NCI-H1694 (cell line): ENCODE results near the gene FAM110D.

Experiments used
- DNase-seq: peaks from one replicate; lab custom pipeline; 2025; lab: John Stamatoyannopoulos, UW

FAM110D gene

GRCh38 chr1:26163684-26164035, 4.8 kb downstream of the FAM110D start:
- DNase-seq = no peak

- no peak for DNase-seq
Measured at GRCh38 chr1:26164036-26164860, 5.4 kb downstream of the FAM110D start.

DNA sequence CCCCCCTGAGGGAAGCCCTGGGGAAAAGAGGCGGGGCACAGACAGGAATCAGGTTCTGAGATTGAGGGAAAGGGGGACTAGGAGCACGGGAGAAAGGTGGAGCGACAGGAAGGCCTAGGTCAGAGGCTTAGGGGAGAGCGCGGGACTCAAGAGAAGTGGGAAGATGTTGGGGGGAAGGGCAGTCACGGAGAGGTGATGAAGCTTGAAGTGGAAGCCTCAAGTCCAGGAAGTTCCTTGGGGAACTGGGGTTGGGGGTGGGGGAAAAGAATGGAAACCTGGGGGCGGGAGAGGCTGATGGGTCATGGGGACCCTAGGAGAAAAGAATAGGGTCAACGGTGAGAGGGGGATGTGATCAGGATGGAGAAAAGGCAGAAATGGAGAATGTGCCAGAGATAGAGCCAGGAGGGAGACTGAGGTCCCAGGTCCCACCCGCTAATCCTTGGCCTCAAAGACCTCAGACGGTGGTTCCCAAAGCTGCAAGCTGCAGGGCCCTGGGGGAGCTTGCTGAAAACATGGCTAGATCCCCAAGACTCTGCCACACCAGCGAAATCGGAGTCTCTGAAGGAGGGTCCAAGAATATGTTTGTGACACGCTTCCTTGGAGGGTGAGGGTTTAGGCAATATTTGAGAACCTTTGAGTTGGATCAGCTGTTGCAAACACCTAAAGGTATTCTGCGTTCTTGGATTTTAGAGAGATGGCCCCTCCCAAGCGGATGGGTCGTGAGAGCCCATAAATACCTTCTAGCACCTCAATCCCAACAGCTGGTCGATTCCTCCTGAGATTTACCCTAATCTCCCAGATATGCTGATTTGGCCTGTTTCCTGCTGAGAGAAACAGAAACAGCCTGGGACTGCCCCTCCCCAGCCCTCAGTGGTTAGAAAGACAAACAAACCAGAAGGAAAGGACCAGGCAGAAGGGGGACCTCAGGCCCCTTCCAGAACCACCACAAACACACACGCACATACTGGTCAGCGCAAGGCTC, 6.3 kb downstream of the FAM110D start:
- no peak for DNase-seq

DNA sequence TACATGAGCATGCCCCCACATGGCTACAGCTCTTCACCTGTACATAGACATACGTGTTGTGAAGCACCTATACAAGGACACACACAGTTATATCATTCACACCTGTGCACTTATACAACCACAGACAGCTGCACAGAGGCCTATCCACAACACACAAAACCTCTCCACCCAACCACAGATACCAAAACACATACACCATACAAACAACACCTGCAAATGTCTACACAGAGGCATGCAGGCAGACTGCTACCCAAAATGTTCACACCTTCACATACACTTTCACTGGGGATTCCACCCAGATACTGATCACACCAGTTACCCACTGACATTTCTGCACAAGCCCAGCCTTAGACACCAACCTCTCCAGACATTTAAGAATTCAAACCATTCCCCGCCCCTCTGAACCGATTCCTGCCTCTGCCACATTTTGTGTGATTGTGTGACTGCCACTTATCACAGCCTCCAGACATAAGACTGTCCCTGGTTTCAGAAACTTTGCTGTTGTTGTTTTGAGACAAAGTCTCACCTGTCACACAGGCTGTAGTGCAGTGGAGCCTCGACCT, 7.9 kb downstream of the FAM110D start:
- DNase-seq = no peak

DNA sequence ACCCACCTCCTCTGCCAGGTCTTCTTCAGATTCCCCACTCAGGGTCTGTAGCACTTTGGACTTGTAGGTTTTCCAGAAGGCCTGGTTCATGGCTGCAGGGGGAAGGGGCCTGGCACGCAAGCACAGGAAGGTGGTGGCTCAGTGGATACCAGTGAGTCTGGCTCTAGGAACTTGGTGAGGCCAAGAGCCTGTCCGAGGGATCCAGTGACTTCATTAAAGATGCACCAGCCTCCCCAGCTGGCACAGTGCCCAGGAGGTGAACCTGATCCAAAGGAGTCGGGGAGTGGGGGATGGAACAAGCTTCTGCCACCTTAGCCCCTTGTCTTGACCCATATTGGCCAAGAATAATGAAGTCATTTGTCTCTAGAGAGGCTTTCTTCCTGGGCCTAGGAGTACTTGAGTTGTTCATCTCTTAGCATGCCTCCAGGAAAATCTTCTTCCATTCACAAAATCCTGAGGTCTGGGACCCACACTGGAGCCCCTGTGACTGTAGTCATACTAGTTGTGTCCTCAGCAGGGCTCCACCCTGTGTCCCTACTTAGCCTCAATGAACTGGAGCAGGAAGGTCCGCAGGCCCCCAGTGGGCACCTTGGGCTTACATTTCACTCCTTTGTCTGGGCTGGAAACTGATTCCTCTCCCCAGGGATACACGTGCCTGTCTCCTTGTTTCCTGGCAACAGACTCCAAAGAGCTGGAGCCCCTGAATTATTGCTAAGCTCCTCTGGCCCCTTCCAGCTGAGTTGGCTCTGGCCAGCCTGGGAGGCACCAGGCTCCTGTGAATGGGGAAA, 9.7 kb downstream of the FAM110D start, which contains the start of gene C1orf232:
Gene C1orf232, minus strand, starts transcription at position 554 of the 788 bp plus-strand sequence. Its CDS starts 464 bp downstream, at position 90.
- no peak for DNase-seq

DNA sequence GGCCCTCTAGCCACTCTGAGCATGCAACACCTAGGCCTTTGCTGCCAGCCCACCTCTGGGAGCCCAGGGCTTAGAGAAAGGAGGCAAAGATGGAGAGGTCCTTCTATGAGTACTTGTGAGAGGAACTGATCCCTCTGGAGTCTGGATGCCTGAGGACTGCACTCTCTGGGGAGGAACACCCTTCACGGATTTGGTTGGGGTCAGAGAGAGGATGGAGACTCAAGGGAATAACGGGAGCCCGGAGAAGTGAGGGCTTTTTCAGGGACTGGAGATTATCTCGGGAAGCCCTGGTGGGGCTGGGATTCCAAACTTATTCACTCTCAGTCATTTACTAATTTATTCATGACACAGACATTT, 10.3 kb downstream of the FAM110D start:
- DNase-seq = no peak

- DNase-seq = peak; percentile 52
Measured at GRCh38 chr1:26169669-26170471, 11.0 kb downstream of the FAM110D start, which contains the start of gene ZNF593. TSS of gene ZNF593 (plus strand) at chr1:26169908. CDS start at chr1:26169984, 76 bp downstream.

DNA sequence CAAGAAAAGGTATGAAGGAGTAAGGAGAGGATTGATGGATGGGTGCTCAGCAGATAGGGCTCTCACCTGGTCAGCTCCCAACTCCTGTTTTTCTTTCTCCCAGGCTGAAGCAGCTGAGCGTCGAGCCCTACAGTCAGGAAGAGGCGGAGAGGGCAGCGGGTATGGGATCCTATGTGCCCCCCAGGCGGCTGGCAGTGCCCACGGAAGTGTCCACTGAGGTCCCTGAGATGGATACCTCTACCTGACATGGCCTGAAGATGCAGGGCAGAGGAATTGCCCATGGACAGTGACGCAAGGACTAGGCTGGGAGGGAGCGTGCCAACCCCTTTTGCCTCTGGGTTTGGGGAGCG, 11.6 kb downstream of the FAM110D start:
- DNase-seq = no peak

DNA sequence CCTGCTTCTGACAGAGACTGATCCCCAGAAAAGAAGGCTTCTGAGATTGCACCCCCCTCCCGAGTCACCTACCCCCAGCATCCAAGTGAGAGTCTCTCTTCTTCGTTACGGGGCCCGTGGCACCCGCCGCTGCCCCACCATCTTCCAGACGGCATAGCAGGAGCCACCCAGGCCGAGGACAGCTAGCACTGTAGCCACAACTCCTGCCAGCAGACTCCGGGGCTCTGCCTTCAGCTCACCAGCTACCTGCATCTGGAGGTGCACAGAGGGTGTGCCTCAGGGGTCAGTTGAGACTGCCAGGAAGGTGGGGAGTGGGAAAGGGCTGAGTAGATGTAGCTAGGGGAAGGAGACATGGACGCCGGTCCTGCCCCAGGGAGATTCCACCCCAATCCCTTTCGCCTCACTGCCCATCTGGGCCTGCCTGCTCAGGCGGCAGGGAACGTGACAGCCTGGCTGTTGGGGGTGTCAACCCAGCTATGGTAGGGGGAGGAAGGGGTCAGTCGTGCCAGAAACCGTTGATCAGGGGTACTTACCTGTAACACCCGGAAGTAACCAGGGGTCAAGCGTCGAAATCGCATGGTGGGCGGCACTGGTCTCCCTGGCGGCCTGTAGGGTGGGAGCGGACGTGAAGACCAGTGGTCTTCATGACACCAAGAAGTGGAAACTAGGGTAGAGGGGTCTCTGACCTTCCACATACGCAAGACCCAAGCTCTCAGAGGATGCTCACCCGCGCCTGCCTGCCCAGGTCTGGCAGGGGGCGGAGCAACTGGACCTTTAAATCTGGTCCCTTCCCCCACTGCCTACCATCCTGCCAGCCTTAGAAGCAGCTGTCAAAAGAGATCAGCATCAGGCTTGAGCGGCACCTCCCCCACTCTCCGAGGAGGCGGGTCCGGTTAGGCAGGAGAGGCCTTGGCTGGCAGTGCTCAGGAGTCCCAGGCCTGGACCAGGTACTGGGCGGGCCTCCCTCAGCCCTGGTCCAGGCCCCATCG, 12.5 kb downstream of the FAM110D start, which contains the start of gene ZNF593OS:
Gene ZNF593OS, minus strand, starts transcription at position 749 of the 989 bp plus-strand sequence. Its CDS starts 171 bp downstream, at position 578.
- DNase-seq = no peak

- DNase-seq = no peak
Measured at GRCh38 chr1:26175346-26175745, 16.5 kb downstream of the FAM110D start.

- no peak for DNase-seq
Measured at GRCh38 chr1:26177182-26177684, 18.4 kb downstream of the FAM110D start, which contains the start of gene CNKSR1. TSS of gene CNKSR1 (plus strand) at chr1:26177491. CDS start at chr1:26177548, 57 bp downstream.

- DNase-seq = no peak
Measured at GRCh38 chr1:26180010-26180506, 21.2 kb downstream of the FAM110D start.

GRCh38 chr1:26181586-26182382, 22.9 kb downstream of the FAM110D start:
- DNase-seq = no peak

DNA sequence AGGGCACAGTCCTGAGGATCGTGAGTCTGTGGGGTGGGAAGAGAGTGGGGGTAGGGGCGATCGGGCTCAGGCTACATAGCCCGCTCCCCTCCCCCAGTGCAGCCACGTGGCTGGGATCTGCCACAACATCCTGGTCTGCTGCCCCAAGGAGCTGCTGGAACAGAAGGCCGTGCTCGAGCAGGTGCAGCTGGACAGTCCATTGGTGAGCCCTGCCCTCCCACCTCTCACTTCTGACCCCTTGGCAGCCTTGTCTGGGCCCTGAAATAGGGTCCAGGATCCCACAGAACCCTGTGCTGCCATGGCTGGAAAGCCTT, 23.5 kb downstream of the FAM110D start:
- DNase-seq = no peak

DNA sequence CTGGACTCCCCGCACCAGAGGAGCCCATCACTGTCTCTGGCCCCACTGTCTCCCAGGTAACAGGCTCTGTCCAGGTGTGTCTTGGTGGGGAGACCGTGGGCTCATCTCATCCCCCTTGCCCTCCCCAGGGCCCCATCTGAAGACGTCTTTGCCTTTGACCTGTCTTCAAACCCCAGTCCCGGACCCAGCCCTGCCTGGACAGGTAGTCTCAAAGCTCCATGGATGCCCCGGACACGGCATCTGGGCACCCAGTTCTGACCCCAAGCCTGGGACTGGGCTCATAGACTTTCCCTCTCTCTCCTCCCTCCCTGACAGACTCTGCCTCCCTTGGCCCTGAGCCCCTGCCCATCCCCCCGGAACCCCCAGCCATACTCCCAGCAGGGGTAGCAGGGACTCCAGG, 25.2 kb downstream of the FAM110D start:
- DNase-seq = no peak

- no peak for DNase-seq
Measured at GRCh38 chr1:26184883-26185282, 26.0 kb downstream of the FAM110D start.

- DNase-seq = no peak
Measured at GRCh38 chr1:26187882-26188281, 29.0 kb downstream of the FAM110D start.

- DNase-seq = no peak
Measured at GRCh38 chr1:26188477-26188876, 29.6 kb downstream of the FAM110D start.
